ENCODE measurements around the gene ASIC4.

The ASIC4 gene

DNA sequence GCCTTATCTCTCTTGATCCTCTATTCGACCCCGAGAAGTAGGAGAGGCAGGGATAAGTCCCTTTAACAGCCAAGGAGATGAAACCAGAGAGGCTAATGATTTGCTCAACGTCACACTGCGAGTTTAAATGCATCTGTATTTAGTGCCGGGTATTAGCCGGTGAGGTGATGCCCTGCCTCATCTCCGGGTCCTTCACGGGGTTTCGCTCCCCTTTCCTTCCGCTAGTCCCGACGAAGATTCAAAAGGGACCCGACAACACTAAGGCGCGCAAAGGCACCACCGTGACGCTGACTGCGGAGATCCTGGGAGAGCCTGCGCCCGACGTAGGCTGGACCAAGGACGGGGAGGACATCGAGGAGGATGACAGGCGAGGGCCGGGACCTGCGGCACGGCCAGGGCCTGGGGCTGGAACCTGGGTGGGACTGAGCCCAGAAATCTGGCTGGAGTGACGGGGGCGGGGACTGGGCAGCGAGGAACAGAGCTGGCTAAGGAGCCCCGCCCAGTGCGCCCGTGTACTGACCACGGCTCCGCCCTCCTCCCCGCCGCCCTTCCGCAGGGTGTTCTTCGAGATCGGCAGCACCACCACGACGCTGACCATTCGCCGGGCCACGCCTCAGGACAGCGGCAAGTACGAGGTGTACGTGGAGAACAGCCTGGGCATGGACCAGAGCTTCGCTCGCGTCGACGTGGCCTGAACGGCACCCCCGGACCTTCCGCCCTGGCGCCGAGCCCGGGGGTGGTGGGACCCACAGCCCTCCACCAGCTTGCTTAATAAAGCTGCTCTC, 16.6 kb upstream of the ASIC4 start:
- peak in 27 of 56 donors; percentile 13 to 67 (median 33) for DNase-seq

DNA sequence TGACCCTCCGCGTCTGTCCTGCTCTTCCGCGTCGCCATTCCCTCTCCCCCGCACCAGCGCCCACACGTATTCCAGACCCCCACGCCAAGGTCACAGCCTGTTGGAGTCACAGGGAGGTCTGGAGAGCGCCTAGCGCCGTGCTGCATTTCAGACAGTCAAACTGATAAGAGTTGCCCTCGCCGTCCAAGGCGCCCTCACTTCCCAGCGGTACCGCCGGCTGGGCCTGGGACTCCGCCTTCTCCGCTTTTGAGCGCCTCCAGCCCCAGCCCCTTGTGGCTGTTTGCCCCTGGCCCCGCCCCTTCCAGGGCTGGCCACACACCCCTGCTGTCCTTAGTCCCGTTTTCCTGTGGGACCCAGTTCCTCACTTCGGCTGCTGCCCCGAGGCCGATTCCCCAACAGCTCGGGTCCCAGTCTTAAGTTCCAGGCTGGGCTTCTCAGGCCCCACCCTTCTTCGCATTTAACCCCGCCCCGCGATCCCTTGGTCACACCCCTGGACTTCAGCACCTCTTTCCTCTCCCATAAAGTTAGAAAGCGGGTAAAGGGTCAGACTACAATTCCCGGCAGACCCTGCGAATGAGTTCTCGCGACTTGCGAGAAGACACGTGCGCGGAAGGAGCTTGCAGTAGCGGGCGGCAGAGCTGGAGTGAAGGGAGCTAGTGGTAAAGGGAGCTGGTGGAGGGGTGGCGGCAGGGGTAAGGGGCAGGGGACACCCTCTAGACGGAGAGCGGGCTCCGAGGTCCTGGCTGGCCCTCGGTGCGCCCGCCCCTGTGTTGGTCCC, 15.8 kb upstream of the ASIC4 start, which contains the start of gene GMPPA:
Gene GMPPA, plus strand, starts transcription at position 612 of the 778 bp plus-strand sequence. CDS start 1,085 bp downstream, outside the sequence.
- peak; percentile 36 to 95 (median 87) for DNase-seq

GRCh38 chr2:219499058-219499307, 15.3 kb upstream of the ASIC4 start:
- no peak for DNase-seq

GRCh38 chr2:219499555-219499954, 14.7 kb upstream of the ASIC4 start:
- no peak for DNase-seq

GRCh38 chr2:219500135-219500534, 14.1 kb upstream of the ASIC4 start:
- DNase-seq = no peak

DNA sequence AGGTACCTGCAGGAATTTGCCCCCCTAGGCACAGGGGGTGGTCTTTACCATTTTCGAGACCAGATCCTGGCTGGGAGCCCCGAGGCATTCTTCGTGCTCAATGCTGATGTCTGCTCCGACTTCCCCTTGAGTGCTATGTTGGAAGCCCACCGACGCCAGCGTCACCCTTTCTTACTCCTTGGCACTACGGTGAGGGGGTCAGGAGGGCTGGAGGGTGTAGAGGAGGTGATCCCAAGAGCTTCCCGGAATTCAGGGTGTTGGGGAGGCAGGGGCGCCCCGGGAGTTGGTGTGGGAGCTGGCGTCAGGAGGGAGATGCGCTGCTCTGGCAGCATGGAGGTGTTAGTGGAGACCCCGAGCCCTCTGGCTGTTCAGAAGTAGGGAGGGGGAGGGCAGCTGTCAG, 12.4 kb upstream of the ASIC4 start:
- DNase-seq = no peak

- DNase-seq = no peak
Observed at GRCh38 chr2:219502618-219503017, 11.7 kb upstream of the ASIC4 start.

DNA sequence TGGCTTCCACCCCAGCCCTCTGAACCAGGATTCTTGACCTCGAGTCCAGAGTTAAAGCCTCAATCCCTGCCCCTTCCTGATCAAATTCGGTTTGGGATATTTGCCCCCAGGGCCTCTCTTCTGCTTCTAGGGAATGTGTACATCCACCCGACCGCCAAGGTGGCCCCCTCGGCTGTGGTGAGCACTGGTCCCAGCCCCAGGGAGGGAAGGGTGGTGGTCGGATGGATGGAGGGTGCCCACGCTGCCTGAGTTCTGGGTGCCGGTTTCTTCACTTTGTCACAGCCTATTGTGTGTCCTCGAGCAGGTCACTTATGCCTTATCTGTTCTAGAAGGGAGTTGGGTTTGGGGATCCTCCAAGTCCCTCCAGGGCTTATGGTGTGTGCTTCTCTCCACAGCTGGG, 8.7 kb upstream of the ASIC4 start:
- no peak for DNase-seq

DNA sequence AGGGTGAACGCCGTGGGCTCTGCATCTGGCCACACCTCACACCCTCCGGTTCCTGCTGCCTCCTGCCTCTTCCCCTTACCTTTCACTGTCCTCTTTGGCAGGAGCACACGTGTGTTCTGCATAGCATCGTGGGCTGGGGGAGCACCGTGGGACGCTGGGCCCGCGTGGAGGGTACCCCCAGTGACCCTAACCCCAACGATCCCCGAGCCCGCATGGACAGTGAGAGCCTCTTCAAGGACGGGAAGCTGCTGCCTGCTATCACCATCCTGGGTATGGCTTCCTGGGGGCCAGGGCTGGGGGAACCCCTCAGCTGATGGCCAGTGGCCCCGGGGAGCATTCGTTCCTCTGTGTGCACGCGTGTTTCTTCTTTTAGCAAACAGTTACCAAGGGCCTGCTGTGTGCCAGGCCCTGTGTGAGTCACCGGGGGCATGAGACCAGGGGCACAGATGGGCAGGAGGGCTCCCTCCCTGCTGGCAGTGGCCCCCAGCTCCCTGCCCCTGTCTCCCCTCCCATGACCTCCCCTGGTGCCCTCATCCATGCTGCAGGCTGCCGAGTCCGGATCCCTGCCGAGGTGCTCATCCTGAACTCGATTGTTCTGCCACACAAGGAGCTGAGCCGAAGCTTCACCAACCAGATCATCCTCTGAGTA, 8.0 kb upstream of the ASIC4 start:
- no peak for DNase-seq

- peak in 3 of 56 donors; percentile 6 to 20 (median 14) for DNase-seq
Observed at GRCh38 chr2:219506802-219507526, 7.3 kb upstream of the ASIC4 start.

DNA sequence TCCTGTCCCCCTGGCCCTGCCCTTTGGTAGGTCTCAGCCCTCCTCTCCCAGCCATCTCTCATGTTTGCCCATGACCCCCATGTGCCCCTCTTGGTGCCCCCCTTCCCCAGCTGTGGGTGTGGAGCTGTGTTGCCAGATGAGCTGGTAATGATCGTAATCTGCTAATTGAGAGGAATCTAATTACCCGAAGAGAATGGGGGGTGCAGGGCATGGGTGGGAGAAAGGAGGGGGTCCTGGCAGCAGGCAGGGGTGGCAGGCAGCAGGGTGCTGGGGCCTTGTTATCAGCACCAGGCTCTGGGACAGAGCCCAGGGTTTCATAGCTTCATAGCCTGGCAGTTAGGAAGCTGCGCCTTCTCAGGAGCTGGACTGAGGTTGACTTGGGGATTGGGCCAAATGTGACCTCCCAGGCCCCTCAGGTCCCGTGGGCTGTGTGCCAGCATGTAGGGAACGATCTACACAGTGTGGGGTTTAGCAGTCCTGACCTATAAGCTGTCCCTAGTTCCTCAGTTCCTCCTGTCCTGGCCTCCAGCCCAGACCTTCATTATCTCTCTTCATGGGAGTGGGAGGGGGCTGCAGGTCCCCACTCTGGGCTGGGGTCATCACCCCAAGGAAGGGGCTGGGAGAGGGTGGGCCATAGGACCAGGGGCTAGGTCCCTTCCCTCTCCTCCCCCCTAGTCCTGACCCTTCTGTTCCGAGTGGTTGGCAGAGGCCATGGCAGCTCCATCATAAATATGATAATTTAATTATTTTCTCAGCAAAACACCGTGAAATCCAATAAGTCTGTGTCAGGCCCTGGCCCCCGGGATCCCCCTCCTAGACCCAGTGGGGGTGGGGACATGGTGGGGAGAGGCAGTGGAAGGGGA, 6.5 kb upstream of the ASIC4 start:
- no peak for DNase-seq

- DNase-seq = no peak
Observed at GRCh38 chr2:219508444-219508734, 5.9 kb upstream of the ASIC4 start.

DNA sequence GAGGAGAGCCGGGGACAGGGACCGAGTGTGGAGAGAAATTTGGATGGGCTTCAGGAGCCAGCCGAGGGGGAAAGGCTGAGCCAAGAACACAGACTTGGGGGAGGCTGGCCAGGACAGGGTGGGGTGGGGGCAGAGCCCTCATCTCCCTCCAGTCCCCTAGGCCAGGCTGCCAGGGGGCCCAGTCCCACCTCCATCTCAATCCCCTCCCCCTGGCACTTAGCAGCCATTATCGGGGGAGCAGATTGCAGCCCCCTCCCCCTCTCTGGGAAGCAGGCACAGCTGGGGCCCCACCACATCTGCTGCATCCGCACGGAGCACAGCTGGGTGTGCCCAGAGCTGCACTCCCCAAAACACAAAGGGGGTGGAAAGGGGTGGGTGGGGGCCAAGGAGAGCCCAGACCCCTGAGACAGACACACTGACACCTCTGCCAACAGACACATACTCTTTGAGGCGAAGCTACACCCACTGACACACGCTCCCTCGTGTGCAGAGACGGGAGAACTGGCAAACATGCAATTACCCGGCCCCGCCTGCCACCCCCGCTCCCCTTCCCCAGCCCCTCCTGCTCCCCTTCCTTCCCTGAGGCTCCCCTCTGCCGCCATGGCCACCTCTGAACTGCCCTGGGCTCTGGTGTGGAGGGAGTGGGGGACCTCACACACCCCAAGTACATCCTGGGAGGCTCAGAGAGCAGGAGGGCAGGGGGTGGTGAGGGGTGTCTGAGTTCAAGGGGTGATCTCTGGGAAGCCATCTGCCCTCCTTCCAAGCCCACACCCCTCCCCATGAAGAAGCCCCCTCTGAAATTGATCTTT, 5.1 kb upstream of the ASIC4 start:
- DNase-seq = peak in 2 of 56 donors; percentile 30 to 61

DNA sequence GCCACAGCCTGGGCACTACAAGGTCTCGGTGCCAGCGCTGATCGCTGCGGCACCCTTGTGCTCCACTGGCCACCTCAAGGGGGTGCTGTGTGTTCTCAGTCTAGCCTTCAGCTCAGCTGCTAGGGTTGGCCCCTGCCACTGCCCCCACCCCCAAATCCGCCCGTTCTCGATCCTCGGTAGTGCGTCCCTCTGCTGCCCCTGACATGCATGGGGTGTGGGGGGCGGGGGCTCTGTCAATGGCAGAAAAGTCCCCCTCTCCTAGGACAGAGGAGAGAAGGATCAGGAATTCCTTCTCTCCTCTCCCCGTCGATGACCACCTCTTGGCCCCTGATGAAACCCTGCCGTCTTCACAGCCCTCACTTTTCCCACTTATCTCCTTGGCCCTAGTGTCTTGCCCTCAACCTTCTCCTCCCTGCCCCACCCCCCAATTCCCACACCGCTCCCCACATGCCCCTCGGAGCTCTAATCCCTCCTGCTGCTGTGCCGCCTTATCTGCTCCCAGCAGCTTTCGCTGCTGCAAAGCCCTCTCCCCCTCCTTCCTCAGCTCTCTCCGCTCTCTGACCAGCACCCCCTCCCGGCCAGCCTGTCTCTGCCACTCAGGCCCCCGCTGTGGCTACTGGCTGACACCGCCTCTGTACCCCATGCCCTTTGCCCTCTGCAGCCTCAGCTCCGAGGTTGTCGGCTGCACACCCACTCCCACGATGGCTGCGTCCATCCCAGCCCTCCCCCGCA, 4.3 kb upstream of the ASIC4 start:
- peak in 41 of 56 donors; percentile 3 to 62 (median 41) for DNase-seq

- DNase-seq = no peak
Observed at GRCh38 chr2:219510512-219511135, 3.7 kb upstream of the ASIC4 start.

DNA sequence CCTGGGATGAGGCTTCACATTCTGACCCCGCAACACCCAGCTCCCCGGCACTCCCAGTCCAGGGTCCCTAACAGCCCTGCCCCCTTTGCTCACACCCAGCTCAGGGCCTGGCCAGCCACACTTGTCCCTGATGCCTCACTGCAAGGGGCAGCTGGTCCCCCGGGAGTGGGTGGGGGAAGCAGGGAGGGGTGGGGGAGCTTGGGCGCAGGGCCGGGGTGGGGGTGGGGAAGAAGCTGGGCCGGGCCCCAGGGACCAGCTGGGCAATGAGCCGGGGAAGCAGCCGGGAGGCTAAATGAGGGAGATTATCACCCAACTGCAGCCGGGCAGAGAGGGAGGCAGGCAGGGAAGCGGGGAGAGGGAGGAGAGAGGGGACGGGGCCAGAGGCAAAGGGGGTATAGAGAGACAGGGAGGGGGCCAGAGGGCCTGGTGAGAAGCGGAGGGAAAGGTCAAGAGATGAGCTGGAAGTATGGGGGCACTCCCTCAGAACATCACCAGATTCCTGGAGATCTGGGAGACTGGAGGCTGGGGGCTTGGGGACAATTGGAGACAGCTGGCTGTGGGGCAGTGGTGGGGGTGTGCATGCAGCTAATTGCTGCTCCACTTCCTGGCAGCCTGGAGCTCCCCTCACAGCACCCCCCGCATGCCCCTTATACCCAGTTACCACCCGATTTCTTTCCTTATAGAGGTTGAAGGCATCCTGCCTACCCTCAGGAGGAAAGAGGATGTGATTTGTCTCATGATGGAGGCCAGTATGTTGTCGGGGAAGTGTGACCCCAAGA, 2.5 kb upstream of the ASIC4 start:
- DNase-seq = peak in 6 of 56 donors; percentile 4 to 38 (median 18)

- DNase-seq = no peak
Observed at GRCh38 chr2:219512524-219513216, 1.6 kb upstream of the ASIC4 start.

All from amygdala (tissue), 56 donors.